Ascending aorta (tissue), 2 donors: ENCODE data around the gene OR11H7. TPM values are rescaled to one million over a fixed set of nuclear protein-coding genes. Genes with fewer than 3 reads are reported as not detected.
"Not testable (repeated sequence)": the region's sequence is repeated elsewhere in the genome, so short reads cannot be mapped to it uniquely, and the experiment has no call there.

Source experiments
- DNase-seq, 2 donors: peaks; one replicate each; pipeline ENCODE4 v3.0.0-alpha.2; 2019; ENCODE audit warnings: low spot score in 2 of 2
- H3K27ac ChIP-seq, 2 donors: fragments of 200-600 bp; sonication (generic); one replicate each; pipeline ENCODE4 v1.5.1; 2016 to 2017; ENCODE audit warnings: mild to moderate bottlenecking in 1 of 2
- H3K27me3 ChIP-seq: fragments of 200-600 bp; sonication (generic); one replicate; pipeline ENCODE4 v1.5.1; 2017
- H3K36me3 ChIP-seq, 2 donors: fragments of 200-600 bp; sonication (generic); one replicate each; pipeline ENCODE4 v1.5.1; 2016
- H3K4me1 ChIP-seq, 2 donors: fragments of 200-600 bp; sonication (generic); one replicate each; pipeline ENCODE4 v1.5.1; 2016 to 2017; ENCODE audit warnings: mild to moderate bottlenecking in 1 of 2
- H3K4me3 ChIP-seq, 2 donors: fragments of 200-600 bp; sonication (generic); one replicate each; pipeline ENCODE4 v1.5.1; 2016 to 2017; ENCODE audit warnings: mild to moderate bottlenecking in 1 of 2
- H3K9me3 ChIP-seq, 2 donors: fragments of 200-600 bp; sonication (generic); one replicate each; pipeline ENCODE4 v1.5.1; 2016
- intact Hi-C: fragments of 100-400 bp; cut with DNase I; formaldehyde crosslinking; loops from one replicate; pipeline ENCODE4 v1.15.1; 2023
- total RNA-seq: library from RNA; depleted of rRNA; stranded (reverse); fragments of >200 nt; gene quantifications from one replicate; pipeline ENCODE4 v1.1.0, GENCODE V29; 2016
- TF ChIP-seq, protein P1 (sequence below), 3 experiments: fragments of 200-600 bp in 2 of 3; fragments of 450-650 bp in 1 of 3; sonication (generic) in 2 of 3; IDR thresholded peaks; one replicate each; pipeline ENCODE4 v1.5.1; 2016 to 2019; ENCODE audit warnings: antibody characterized with exemption in 3 of 3, mild to moderate bottlenecking in 1 of 3, moderate library complexity in 1 of 3

The OR11H7 gene
- total RNA-seq, 1 donor from 2014 or later = not detected

- Histone ChIP-seq H3K9me3 (no peaks in the 10 kb centered on the region), H3K36me3 (no peaks in the 10 kb centered on the region), H3K27me3 (no peaks in the 10 kb centered on the region), H3K4me1 (no peaks in the 10 kb centered on the region), H3K4me3 (no peak within 1 kb of the TSS), H3K27ac (no peak within 1 kb of the TSS)
- no peak for DNase-seq
- intact Hi-C loops = no loop called here
- TF ChIP-seq, protein P1, sequence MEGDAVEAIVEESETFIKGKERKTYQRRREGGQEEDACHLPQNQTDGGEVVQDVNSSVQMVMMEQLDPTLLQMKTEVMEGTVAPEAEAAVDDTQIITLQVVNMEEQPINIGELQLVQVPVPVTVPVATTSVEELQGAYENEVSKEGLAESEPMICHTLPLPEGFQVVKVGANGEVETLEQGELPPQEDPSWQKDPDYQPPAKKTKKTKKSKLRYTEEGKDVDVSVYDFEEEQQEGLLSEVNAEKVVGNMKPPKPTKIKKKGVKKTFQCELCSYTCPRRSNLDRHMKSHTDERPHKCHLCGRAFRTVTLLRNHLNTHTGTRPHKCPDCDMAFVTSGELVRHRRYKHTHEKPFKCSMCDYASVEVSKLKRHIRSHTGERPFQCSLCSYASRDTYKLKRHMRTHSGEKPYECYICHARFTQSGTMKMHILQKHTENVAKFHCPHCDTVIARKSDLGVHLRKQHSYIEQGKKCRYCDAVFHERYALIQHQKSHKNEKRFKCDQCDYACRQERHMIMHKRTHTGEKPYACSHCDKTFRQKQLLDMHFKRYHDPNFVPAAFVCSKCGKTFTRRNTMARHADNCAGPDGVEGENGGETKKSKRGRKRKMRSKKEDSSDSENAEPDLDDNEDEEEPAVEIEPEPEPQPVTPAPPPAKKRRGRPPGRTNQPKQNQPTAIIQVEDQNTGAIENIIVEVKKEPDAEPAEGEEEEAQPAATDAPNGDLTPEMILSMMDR (IDR thresholded peaks at IDR 0.05) = no peak
These were observed 38.2 kb upstream of the OR11H7 start, which contains the start of gene OR11G2 for GRCh38 chr14:20190596-20190995. TSS of gene OR11G2 (plus strand) at chr14:20190896. CDS start at chr14:20197438, 6,542 bp downstream.

DNA sequence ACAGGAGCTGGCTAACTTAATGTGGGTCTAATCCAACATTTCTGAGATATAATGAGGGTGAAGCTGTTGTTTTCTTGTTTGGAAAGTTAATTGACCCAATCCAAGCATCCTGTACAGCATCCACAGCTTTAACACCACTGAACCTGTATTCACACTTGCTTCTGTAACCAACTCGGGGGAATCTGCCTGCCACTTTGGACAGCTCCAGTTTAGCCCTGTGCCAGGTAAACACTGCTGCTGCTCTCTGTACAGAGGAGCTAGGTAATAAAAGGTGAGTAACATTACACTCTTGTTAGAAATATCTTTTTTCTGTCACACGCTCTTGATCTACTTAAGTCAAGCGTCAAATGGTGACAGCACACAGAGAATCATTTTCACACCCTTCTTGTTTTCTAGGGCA is 37.4 kb upstream of the OR11H7 start:
- Histone ChIP-seq H3K36me3 (no peaks in the 10 kb centered on the region), H3K27me3 (no peaks in the 10 kb centered on the region), H3K27ac (no peak overlapping the region), H3K4me1 (no peaks in the 10 kb centered on the region), H3K4me3 (no peak overlapping the region), H3K9me3 (no peaks in the 10 kb centered on the region)
- intact Hi-C loops = no loop called here
- TF ChIP-seq, protein P1 (IDR thresholded peaks at IDR 0.05) = no peak
- DNase-seq = no peak

DNA sequence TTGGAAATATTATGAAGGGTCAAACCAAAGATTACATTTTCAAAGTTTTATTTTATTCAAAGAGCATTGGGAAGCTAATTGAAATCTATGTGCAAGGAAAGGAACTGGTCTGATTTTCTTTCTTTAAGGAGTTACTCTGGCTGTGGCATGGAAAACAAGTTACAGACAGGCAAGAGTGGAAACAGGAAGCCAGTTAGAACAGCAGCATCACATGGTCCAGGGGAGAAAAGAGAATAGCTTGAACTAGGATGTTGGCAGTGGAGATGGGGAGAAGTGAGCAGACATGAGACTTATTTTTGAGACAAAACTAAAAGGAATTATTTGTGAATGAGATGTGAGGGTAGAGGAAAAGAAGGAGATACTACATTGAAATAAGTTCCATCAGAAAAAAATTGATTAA is 34.7 kb upstream of the OR11H7 start:
- H3K4me1 ChIP-seq = no peaks in the 10 kb centered on the region
- TF ChIP-seq, protein P1 (IDR thresholded peaks at IDR 0.05) = no peak
- H3K27ac ChIP-seq = no peak overlapping the region
- H3K36me3 ChIP-seq = no peaks in the 10 kb centered on the region
- H3K27me3 ChIP-seq = no peaks in the 10 kb centered on the region
- no peaks in the 10 kb centered on the region for H3K9me3 ChIP-seq
- intact Hi-C loops = no loop called here
- H3K4me3 ChIP-seq = no peak overlapping the region
- DNase-seq = no peak

DNA sequence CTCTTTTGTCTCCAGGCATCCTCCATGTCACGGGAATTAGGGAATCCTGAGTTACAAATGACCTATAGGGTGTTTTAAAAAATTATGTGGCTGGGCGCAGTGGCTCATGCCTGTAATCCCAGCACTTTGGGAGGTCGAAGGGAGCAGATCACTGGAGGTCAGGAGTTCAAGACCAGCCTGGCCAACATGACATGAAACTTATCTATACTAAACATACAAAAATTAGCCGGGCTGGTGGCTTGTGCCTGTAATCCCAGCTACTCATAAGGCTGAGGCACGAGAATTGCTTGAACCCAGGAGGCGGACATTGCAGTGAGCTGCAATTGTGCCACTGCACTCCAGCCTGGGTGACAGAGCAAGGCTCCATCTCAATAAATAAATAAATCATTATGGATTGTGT is 33.6 kb upstream of the OR11H7 start:
- H3K9me3 ChIP-seq, H3K4me3 ChIP-seq, H3K36me3 ChIP-seq, H3K4me1 ChIP-seq, DNase-seq, H3K27me3 ChIP-seq, intact Hi-C loops, H3K27ac ChIP-seq: not testable (repeated sequence)

DNA sequence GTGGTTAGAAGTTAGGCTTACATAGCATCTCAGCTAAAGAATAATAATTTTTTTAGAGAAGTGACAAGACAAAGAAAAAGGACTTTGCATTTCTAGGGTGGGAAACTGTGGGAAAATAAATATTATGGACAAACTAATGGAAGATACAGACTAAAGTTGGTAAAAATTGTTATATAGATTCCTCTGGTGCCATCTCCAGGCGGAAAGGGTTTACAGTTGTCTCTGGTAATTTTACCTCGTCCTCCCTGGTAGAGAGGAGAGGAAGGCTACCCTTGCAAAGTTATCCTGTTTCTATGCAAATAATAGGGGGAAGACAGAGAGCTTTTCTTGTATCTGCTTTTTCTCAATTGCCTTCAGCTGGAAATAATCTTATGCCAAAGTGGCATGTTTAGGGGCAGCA is 32.9 kb upstream of the OR11H7 start:
- Histone ChIP-seq H3K27ac (no peak overlapping the region), H3K27me3 (no peaks in the 10 kb centered on the region), H3K36me3 (no peaks in the 10 kb centered on the region), H3K4me3 (no peak overlapping the region), H3K9me3 (no peaks in the 10 kb centered on the region), H3K4me1 (no peaks in the 10 kb centered on the region)
- intact Hi-C loops = no loop called here
- TF ChIP-seq, protein P1 (IDR thresholded peaks at IDR 0.05) = no peak
- DNase-seq = no peak

DNA sequence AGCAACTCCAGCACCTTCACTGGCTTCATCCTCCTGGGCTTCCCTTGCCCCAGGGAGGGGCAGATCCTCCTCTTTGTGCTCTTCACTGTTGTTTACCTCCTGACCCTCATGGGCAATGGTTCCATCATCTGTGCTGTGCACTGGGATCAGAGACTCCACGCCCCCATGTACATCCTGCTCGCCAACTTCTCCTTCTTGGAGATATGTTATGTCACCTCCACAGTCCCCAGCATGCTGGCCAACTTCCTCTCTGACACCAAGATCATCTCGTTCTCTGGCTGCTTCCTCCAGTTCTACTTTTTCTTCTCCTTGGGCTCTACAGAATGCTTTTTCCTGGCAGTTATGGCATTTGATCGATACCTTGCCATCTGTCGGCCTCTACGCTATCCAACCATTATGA is 31.3 kb upstream of the OR11H7 start:
- DNase-seq = no peak
- intact Hi-C loops = no loop called here

More for the DNA sequence above, 31.3 kb upstream of the OR11H7 start:
- Histone ChIP-seq H3K4me3 (no peak overlapping the region), H3K27me3 (no peaks in the 10 kb centered on the region), H3K4me1 (no peaks in the 10 kb centered on the region), H3K9me3 (no peaks in the 10 kb centered on the region), H3K36me3 (no peaks in the 10 kb centered on the region), H3K27ac (no peak overlapping the region)
- TF ChIP-seq, protein P1 (IDR thresholded peaks at IDR 0.05) = no peak
